ENCODE data around the gene AGTRAP. TPM values are rescaled to one million over a fixed set of nuclear protein-coding genes. Genes with fewer than 3 reads are reported as not detected.

Gene AGTRAP
- total and polyA plus RNA-seq, 9 of the 15 experiments (the other 6 are each of a cell fraction or from before 2014, with no cell fraction given) = 26.8 to 105 (median 57.5) TPM

DNA sequence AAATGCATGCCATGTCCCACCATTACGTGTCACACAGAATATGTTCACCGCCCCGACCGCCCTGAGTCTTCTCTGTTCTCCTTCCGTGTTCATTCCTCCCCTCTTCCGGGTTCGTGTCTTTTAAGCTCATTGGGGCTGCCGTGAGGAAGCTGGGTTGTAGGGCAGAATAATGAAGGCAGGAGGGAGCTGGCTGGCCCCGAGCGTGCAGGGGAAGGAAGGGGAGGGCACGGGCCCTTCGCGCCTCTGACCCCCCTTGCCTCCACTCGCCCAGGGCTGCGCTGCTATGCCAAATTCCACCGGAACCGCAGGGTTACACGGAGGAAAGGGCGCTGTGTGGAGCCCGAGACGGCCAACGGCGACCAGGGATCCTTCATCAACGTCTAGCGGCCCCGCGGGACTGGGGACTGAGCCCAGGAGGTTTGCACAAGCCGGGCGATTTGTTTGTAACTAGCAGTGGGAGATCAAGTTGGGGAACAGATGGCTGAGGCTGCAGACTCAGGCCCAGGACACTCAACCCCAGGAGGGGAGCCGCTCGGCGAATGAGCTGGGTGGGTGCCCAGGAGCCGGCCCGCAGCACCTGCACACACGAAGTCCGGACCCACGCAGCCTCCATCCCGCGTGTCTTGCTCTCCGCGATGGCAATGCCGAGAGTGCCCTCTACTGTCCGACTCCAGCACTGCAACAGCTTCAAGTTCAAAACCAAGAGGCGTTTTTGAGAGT is 16.5 kb upstream of the AGTRAP start (continued):
- TF ChIP-seq, protein P1, sequence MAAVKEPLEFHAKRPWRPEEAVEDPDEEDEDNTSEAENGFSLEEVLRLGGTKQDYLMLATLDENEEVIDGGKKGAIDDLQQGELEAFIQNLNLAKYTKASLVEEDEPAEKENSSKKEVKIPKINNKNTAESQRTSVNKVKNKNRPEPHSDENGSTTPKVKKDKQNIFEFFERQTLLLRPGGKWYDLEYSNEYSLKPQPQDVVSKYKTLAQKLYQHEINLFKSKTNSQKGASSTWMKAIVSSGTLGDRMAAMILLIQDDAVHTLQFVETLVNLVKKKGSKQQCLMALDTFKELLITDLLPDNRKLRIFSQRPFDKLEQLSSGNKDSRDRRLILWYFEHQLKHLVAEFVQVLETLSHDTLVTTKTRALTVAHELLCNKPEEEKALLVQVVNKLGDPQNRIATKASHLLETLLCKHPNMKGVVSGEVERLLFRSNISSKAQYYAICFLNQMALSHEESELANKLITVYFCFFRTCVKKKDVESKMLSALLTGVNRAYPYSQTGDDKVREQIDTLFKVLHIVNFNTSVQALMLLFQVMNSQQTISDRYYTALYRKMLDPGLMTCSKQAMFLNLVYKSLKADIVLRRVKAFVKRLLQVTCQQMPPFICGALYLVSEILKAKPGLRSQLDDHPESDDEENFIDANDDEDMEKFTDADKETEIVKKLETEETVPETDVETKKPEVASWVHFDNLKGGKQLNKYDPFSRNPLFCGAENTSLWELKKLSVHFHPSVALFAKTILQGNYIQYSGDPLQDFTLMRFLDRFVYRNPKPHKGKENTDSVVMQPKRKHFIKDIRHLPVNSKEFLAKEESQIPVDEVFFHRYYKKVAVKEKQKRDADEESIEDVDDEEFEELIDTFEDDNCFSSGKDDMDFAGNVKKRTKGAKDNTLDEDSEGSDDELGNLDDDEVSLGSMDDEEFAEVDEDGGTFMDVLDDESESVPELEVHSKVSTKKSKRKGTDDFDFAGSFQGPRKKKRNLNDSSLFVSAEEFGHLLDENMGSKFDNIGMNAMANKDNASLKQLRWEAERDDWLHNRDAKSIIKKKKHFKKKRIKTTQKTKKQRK (IDR thresholded peaks at IDR 0.05; ENCODE audit: borderline replicate concordance, low read depth, low read length) = no peak
- TF ChIP-seq ZNF3 (CRISPR knock-in tag; IDR thresholded peaks at IDR 0.05) (no peak), ZNF311 (CRISPR knock-in tag; IDR thresholded peaks at IDR 0.05) (no peak), RHOXF2B (CRISPR knock-in tag; conservative IDR thresholded peaks at IDR 0.05) (no peak), MTA3 (IDR thresholded peaks at IDR 0.05; ENCODE audit: borderline replicate concordance) (peak; percentile 75; the same call in 1 of the 2 replicates), MAFF (IDR thresholded peaks at IDR 0.05; ENCODE audit: low read length) (no peak), TCFL5 (CRISPR knock-in tag; conservative IDR thresholded peaks at IDR 0.05) (no peak), NR2F6 (CRISPR knock-in tag; IDR thresholded peaks at IDR 0.05) (no peak), CEBPG (CRISPR knock-in tag; IDR thresholded peaks at IDR 0.05) (no peak), CEBPG (tag; conservative IDR thresholded peaks at IDR 0.05 in 1 of 2, IDR thresholded peaks at IDR 0.05 in 1 of 2) (no peak), SRSF1 (IDR thresholded peaks at IDR 0.05; ENCODE audit: low read depth, low read length) (no peak), SAP30 (IDR thresholded peaks at IDR 0.05; ENCODE audit: borderline replicate concordance, insufficient read depth, low read depth, low read length, poor library complexity, severe bottlenecking) (no peak), ZNF41 (CRISPR knock-in tag; conservative IDR thresholded peaks at IDR 0.05) (no peak), ZC3H8 (IDR thresholded peaks at IDR 0.05) (no peak), HEY1 (CRISPR knock-in tag; IDR thresholded peaks at IDR 0.05; ENCODE audit: borderline replicate concordance) (no peak), RFX1 (IDR thresholded peaks at IDR 0.05) (no peak), MAZ (CRISPR knock-in tag; conservative IDR thresholded peaks at IDR 0.05 in 1 of 2, IDR thresholded peaks at IDR 0.05 in 1 of 2) (peak in 1 of 2 experiments; percentile 64; a peak in 2 of 4 replicates), ZNF197 (CRISPR knock-in tag; IDR thresholded peaks at IDR 0.05; ENCODE audit: low read depth) (no peak)
- TF ChIP-seq, protein P2, sequence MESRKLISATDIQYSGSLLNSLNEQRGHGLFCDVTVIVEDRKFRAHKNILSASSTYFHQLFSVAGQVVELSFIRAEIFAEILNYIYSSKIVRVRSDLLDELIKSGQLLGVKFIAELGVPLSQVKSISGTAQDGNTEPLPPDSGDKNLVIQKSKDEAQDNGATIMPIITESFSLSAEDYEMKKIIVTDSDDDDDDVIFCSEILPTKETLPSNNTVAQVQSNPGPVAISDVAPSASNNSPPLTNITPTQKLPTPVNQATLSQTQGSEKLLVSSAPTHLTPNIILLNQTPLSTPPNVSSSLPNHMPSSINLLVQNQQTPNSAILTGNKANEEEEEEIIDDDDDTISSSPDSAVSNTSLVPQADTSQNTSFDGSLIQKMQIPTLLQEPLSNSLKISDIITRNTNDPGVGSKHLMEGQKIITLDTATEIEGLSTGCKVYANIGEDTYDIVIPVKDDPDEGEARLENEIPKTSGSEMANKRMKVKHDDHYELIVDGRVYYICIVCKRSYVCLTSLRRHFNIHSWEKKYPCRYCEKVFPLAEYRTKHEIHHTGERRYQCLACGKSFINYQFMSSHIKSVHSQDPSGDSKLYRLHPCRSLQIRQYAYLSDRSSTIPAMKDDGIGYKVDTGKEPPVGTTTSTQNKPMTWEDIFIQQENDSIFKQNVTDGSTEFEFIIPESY (CRISPR knock-in tag; IDR thresholded peaks at IDR 0.05) = peak; percentile 94
- TF ChIP-seq, protein P3, sequence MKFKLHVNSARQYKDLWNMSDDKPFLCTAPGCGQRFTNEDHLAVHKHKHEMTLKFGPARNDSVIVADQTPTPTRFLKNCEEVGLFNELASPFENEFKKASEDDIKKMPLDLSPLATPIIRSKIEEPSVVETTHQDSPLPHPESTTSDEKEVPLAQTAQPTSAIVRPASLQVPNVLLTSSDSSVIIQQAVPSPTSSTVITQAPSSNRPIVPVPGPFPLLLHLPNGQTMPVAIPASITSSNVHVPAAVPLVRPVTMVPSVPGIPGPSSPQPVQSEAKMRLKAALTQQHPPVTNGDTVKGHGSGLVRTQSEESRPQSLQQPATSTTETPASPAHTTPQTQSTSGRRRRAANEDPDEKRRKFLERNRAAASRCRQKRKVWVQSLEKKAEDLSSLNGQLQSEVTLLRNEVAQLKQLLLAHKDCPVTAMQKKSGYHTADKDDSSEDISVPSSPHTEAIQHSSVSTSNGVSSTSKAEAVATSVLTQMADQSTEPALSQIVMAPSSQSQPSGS (CRISPR knock-in tag; IDR thresholded peaks at IDR 0.05) = no peak
